Smooth muscle cell of the brain vasculature (primary cell): ENCODE results near the gene MGLL.
"Not testable (repeated sequence)": the region's sequence is repeated elsewhere in the genome, so short reads cannot be mapped to it uniquely, and the experiment has no call there.

Source experiments
- DNase-seq: peaks from one replicate; pipeline ENCODE4 v3.0.0-alpha.2; 2012; ENCODE audit warnings: low read depth, low spot score

The MGLL gene

GRCh38 chr3:127690823-127691452, 131.4 kb downstream of the MGLL start:
- DNase-seq = no peak

DNA sequence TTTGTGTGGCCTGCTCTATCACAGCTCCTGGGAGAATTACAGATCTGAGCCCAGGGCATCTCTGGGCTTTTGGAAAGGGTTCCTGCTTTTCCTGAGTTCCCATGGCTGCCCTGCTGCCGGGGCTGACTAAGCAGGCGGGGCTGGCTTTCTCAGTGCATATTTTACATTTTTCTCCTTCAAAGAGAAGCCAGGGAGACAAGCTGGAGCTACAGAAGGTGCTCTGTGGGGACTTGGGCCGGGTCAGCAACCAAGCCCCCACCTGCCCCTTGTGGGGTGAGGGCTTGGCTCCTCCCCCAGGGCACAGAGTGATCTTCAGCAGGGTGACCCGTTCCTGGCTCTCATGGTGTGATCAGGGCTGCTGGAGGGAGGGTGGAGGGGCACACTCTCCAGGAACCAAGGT, 132.2 kb downstream of the MGLL start:
- DNase-seq = no peak

GRCh38 chr3:127689266-127689860, 133.0 kb downstream of the MGLL start:
- DNase-seq = no peak

- DNase-seq = no peak
These were observed 133.7 kb downstream of the MGLL start for GRCh38 chr3:127688416-127689265.

- DNase-seq = no peak
These were observed 134.3 kb downstream of the MGLL start for GRCh38 chr3:127688022-127688415.

- DNase-seq = no peak
These were observed 135.0 kb downstream of the MGLL start for GRCh38 chr3:127687228-127687737.

DNA sequence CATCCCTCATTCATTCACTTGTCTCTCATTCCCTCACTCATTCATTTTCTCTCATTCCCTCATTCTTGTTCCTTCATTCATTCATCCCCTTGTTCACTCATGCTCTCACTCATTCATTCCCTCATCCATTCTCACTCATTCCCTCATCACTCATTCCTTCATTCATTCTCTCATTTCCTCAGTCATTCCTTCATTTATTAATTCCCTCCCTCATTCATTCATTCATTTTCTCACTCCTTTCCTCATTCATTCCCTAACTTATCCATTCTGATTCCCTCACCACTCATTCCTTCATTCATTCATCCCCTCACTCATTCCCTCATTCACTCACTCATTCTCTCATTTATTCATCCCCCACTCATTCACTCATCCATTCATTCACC, 135.8 kb downstream of the MGLL start:
- no peak for DNase-seq

DNA sequence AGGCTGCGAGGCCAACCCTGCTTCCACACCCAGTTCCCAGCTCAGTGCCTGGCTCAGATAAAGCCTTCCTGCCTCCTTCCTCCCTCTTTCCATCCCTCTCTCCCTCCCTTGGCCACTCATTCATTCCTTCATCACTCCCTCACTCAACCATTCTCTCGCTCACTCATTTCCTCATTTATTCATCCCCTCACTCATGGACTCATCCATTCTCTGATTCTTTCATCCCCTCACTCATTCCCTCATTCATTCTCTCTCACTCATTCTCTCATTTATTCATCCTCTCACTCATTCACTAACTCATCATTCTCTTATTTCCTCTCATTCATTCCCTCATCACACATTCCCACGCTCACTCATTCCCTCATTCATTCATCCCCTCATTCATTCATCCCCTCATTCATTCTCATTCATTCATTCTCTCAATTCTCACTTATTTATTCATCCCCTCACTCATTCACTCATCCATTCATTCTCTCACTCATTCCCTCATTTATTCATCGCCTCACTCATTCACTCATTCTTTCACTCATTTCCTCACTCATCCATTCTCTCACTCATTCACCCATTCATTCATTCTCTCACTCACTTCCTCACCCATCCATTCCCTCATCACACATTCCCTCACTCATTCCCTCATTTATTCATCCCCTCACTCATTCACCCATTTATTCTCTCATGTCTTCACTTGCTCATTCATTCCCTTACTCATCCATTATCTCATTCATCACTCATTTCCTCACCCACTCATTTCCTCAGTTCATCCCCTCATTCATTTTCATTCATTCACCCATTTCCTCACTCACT, 136.4 kb downstream of the MGLL start:
- no peak for DNase-seq

DNA sequence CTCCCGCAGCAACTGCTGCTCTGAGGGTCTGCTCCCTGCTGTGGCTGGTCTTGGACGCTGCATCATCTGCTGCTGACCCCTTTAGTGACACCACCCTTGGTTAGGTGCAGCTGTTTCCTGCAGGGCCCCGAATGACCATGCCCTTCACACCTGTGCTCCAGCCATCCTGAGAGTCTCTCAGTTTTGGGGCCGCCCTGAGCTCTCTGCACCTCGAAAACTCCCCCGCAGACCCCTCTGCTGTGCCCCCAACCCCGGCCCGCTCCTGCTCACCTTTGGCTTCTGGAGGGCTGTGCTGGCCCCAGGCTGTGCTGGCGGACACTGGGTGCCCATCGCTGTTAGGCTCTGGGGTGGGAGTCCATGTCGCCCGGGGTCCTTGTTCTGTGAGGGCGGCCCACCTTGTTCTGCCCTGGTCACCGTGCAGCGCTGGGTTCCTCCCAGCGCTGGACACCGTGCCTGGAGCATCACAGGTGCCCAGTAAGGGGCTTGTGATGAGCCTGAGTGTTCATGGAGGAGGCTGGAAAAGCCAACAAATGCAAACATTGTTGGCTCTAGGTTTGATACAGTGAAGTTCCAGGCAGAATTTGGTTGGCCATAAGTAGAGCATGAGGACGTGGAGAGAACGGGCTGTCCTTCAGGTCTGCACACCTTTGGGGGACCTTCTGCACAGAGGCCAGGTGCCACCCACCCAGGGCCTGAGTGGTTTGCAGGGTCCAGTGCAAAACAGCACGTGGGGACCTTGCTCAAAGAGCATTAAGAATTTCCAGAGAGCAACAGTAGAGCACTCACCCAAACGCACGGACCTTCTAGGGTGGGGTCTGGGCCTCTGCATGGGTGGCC, 137.2 kb downstream of the MGLL start:
- no peak for DNase-seq

- no peak for DNase-seq
These were observed 139.8 kb downstream of the MGLL start for GRCh38 chr3:127682561-127682960.

- DNase-seq = not testable (repeated sequence)
These were observed 140.2 kb downstream of the MGLL start for GRCh38 chr3:127682175-127682554.

GRCh38 chr3:127680798-127681221, 141.5 kb downstream of the MGLL start:
- DNase-seq = no peak

DNA sequence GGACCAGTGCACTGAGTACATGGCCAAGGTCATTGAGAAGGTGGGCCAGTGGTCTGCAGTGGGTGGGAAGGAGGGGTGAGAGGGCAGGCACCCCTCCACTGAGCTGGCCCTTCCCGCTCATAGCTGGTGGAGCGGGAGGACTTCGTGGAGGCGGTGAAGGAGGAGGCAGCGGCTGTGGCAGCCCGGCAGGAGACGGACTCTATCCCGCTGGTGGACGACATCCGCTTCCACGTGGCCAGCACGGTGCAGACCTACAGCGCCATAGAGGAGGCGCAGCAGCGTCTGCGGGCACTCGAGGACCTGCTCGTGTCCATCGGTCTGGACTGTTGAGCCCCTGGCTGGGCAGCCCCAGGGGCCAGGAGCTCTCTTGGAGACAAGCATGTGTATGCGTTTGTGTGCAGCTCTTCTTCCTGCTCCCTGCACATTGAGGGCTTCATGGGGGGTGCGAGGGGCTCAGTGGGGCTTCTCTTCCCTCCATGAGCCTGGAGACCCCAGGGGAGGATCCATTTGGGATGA, 142.1 kb downstream of the MGLL start:
- DNase-seq = no peak

DNA sequence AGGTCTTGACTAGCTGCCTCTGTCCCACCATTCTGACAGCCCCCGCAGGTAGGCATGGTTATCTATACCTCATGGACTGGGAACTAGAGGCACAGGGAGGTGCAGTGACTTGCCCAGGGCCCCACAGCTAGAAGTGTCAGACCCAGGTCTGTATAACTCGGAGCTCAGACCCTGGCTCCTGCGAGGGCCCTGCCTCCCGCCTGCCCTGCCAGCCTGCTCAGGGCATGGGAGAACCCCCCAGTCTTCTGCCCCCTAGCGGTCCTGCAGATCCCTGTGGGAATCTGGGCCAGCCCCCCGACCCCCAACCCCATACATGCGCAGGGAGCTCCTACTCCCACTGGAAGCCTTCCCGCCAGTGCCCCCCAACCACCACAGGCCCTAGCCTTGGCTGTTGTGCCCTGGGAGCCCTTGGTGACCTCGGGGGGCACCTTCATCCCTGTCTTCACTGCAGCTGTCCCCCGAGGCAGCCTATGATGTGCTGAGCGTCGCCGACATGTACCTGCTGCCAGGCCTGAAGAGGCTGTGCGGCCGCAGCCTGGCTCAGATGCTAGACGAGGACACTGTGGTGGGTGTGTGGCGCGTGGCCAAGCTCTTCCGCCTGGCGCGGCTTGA, 142.7 kb downstream of the MGLL start:
- no peak for DNase-seq

DNA sequence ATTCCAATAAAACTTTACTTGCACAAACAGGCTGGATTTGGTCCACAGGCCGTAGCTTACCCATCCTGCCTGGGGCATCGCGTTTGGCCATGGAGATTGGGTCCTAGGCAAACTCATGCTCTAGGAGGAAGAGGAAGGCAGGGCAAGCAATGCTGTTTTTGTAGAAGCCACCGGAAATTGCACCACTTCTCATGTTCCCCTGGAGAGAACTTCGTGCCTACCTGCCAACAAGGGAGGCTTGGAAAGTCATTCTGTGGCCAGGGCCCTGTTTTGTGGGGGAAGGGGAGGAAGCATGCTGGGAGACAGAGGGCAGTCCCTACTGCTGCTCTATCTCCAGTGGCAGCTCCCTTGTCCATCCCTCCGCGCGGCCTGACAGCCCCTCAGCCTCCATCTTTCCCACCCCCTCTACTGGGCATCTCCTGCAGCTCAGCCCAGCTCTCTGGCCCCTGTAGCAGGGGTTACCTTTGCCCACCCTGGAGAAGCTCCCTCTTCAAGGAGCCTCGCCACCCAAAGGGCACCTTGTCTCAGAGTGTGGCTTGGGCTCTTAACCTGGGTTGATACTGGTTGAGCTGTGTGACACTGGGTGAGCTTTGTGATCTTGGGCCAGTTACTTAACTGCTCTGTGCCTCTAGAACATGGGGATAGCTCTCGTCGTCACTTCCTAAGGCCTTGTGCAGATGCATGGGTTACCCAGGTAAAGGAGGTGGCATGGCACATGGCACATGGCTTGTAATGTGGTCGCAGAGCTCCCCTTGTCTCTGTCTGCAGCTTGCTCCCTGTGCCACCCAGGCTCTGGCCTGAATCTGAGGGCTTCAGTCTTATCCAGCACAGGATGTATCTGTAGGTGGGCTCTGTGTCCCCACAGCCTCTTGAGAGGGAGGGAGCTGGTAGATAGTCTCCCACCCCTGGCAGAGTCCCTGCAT, 143.4 kb downstream of the MGLL start:
- no peak for DNase-seq

GRCh38 chr3:127678315-127678599, 144.1 kb downstream of the MGLL start:
- DNase-seq = no peak

GRCh38 chr3:127677541-127678314, 144.6 kb downstream of the MGLL start:
- no peak for DNase-seq

DNA sequence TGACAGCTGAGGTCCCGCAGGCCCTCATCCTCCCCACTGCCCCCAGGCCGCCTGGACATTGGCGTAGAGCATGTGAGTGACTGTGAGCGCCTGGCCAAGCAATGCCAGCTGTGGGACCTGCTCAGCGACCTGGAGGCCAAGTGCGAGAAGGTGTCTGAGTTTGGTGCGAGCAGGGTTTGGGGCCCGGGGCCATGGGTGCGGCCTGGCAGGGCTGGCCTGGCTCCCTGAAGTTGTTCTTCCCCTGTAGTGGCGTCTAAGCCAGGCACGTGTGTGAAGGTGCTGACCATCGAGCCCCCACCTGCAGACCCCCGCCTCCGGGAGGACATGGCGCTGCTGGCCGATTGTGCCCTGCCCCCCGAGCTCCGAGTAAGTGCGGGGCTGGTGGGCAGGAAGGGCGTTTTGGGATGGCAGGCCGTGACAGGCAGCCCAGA, 145.4 kb downstream of the MGLL start:
- DNase-seq = no peak

- DNase-seq = no peak
These were observed 145.9 kb downstream of the MGLL start for GRCh38 chr3:127676456-127676855.
